GM21447 (cell line): ENCODE results near the gene FOXF1.

Source experiments
- ATAC-seq: cut with Tn5 transposase; IDR thresholded peaks from one replicate; pipeline ENCODE4 v1.9.1; 2021; ENCODE audit not compliant: unreplicated experiment

The FOXF1 gene

GRCh38 chr16:86492267-86492960, 17.9 kb upstream of the FOXF1 start:
- no peak for ATAC-seq

- no peak for ATAC-seq
Observed at GRCh38 chr16:86492961-86493629, 17.2 kb upstream of the FOXF1 start.

- no peak for ATAC-seq
Observed at GRCh38 chr16:86494039-86494564, 16.2 kb upstream of the FOXF1 start.

DNA sequence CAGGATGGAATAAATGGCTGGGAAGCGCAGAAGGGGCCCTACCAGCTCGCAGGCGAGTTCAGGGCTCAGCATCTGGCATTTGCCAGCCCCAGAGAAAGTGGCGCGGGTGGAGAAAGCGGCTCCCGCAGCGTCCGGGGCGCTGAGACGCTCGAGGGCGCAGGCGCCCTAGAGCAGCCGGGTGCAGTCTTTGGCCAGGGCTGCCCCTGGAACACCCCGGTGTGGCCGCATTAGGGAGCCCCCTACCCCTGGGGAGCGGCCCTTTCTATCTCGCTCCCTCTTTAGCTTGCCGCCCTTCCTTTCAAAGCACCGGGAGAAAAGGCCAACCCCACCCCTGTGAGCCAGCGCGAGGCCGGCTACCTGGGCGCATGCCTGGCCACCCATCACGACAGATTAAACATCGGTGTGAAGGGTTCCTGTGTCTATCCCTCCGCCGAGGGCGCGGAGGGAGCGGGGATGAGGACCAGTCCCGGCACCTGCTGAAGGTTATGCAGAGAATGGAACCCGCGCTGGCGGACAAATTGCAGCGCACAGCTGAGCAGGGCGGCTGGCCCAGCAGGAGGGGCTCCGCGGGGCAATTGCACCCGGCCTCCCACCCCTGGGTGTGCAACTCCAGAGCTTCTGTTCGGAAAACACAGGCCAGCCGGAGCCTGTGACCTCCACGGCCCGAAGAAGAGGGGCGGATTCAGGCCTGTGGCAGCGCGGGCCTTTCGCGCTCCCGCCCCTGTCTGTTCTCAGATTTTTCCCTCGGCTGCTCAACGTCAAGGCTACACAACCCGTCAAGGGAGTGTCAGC, 15.6 kb upstream of the FOXF1 start:
- no peak for ATAC-seq

DNA sequence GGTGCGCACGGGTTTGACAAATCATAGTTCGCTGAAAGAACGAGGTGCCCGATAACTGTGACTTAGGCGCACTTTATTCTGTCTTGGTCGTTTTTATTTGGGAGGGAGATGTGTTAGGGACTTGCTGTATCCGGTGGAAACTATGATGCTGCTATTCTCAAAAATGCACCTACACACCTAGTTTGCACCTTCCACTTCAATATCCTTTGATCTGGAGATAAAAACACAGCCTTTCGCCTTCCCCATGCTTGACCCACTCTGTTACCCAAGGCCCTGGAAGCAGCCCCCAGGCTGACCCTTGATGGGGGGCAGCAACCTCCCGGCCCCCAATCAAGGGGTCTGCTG, 15.0 kb upstream of the FOXF1 start:
- no peak for ATAC-seq

DNA sequence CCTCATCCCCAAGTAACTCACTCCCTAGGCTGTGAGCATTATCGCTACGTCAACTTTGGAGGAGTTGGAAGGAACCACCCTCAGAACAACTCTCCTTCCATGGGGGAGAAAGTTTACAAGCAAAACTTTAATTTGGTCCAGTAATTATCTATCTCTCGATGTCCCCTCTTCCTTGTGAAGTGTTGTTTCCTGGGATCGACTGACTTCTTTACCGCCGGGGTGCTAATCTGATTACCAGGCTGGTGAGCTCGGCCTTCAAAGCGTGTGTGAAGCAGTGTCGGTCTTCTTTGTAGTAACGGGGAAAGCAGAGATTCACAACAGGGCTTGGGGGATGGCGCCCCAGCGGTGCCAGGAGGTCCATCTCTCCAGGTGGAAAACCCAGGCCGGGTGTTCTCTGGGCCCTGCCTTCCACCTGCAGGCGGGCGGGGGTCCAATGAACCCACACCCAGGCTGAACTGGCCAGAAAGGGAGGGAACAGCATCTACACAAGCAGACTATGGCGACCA, 14.5 kb upstream of the FOXF1 start:
- no peak for ATAC-seq

DNA sequence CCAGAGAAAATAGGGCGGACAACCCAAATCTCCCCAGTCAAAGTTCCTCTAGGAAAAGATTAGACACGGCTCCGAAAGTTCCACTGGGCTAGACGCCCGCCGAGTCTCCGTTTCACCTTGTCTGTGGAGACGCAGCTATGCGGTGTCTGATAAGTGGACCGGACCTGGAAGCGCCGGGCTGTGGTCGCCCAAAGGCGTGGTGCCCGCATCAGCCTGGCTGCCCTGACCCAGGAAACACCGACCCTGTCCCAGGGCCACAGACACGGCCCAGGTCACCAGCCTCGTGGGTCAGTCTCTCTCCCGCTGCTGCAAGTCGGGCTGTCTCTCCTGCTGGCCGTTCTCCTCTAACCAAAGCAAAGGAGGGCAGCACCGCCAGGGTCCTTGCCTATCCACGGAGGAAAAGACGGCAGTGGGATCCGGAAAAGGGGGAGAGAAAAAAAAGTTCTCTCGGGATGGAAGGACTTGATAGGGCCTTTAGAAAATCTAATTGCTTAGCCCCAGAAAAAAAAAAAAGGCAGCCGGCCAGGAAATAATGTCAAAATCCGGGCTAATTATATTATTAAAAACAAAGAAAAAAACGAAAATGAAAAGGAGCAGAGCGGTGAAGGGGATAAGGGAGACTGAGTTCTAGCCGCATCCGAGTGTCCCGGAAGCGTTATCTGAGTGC, 13.9 kb upstream of the FOXF1 start:
- ATAC-seq, result no peak

GRCh38 chr16:86496929-86497461, 13.3 kb upstream of the FOXF1 start:
- ATAC-seq, result no peak

DNA sequence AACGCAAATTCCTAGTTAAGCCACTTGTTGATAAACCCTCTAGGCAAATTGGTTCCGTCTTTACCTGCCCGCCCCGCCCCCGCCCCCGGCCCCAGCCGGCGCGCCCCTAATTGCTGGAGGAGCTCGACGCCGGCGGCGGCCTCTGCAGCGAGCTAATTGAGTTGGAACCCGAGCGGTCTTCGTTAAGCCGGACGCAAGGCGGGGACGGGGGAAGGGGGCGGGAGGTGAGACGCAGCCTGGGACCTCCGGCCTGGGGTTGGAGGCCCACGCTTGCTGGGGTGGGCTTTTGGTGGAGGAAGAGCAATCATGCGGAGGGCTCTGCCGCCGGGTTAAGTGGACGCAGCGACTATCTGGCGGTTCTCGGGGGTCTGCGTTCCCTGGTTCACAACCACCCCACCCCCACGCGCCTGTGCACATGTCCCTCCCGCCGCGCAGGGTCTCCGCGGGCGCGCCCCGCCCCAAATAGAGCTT, 12.7 kb upstream of the FOXF1 start:
- no peak for ATAC-seq

- ATAC-seq, result no peak
Observed at GRCh38 chr16:86498155-86498670, 12.1 kb upstream of the FOXF1 start.

- ATAC-seq, result no peak
Observed at GRCh38 chr16:86498671-86499439, 11.5 kb upstream of the FOXF1 start.

- no peak for ATAC-seq
Observed at GRCh38 chr16:86499440-86499786, 10.9 kb upstream of the FOXF1 start.

GRCh38 chr16:86499889-86500707, 10.2 kb upstream of the FOXF1 start:
- ATAC-seq, result no peak

DNA sequence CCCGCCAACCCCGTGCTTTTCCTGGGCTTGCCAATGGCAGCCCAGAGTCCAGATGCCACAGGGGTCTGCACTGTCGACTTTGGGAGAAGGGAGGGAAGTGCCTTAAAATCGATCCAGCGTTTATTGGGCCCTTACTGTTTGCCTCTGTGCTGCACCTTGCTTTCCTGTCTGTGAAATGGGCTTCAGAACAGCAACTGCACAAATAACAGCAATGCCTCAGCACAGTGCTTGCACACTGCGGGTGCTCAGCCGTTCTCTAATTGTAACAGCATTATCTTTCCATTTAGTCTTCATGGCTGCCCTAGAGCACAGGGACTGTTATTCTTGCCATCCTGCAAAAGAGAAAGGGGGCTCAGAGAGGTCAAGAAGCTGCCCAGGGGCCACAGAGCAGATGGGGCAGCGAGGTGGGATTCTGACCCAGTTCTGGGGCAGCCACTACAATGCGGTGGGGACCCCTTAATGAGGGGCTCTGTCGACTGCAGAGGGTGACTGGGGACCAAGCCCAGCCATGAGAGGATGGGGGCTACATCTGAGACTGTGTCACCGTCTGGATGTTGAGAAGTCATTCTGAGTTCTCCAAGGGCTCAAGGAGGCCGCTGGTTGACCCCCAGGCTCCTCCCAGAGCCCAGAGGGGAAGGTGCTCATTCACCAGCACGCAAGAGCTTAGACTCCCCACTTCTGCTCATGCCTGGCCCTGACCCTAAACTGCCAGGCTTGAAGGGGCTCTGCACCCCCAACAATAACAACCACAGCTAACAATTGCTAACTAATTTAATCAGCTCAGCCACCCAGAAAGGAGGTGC, 9.4 kb upstream of the FOXF1 start:
- no peak for ATAC-seq

- no peak for ATAC-seq
Observed at GRCh38 chr16:86501989-86502855, 8.1 kb upstream of the FOXF1 start.

GRCh38 chr16:86502856-86503748, 7.2 kb upstream of the FOXF1 start:
- no peak for ATAC-seq
